Measurements from ENCODE around the gene ZNF562. TPM values are rescaled to one million over a fixed set of nuclear protein-coding genes. Genes with fewer than 3 reads are reported as not detected.
A peak's percentile ranks its signal among the peaks of the same experiment; 100 is the strongest.

The ZNF562 gene
- total and polyA plus RNA-seq, 4 donors = 4.2 to 35.9 (median 20.1) TPM

- WGBS, 2 donors = 98 to 99% methylated on average over 5 of the region's 5 CpGs
- H3K36me3 ChIP-seq (ENCODE audit: control insufficient read depth in 1 of 2, insufficient read depth in 2 of 2, low read length in 1 of 2) = peaks cover 4 to 12% of the 10 kb centered on the region in 2 donors
- H3K27me3 ChIP-seq (ENCODE audit: control insufficient read depth in 1 of 2, insufficient read depth in 2 of 2, low read length in 1 of 2) = no peaks in the 10 kb centered on the region
- no peak for ATAC-seq (ENCODE audit: low FRiP score)
- H3K4me3 ChIP-seq (ENCODE audit: low read length in 2 of 2) = no peak overlapping the region
- intact Hi-C loops (cut with DNase I) = no loop called here
- no peak overlapping the region for H3K27ac ChIP-seq (ENCODE audit: low read depth in 1 of 2, low read length in 2 of 2)
- no peaks in the 10 kb centered on the region for H3K4me1 ChIP-seq (ENCODE audit: control insufficient read depth in 1 of 2, insufficient read depth in 2 of 2, low read length in 2 of 2)
- no peak for DNase-seq
- no peaks in the 10 kb centered on the region for H3K9me3 ChIP-seq (ENCODE audit: control insufficient read depth, low read length)
These were observed 38.9 kb downstream of the ZNF562 start for GRCh38 chr19:9636018-9636417.

GRCh38 chr19:9627856-9628255, 47.0 kb downstream of the ZNF562 start:
- Histone ChIP-seq H3K4me3 (ENCODE audit: low read length in 2 of 2) (no peak overlapping the region), H3K4me1 (ENCODE audit: control insufficient read depth in 1 of 2, insufficient read depth in 2 of 2, low read length in 2 of 2) (no peaks in the 10 kb centered on the region), H3K27ac (ENCODE audit: low read depth in 1 of 2, low read length in 2 of 2) (no peak overlapping the region), H3K36me3 (ENCODE audit: control insufficient read depth in 1 of 2, insufficient read depth in 2 of 2, low read length in 1 of 2) (peaks cover 0 to 3% of the 10 kb centered on the region in 2 donors), H3K9me3 (ENCODE audit: control insufficient read depth, low read length) (no peaks in the 10 kb centered on the region), H3K27me3 (ENCODE audit: control insufficient read depth in 1 of 2, insufficient read depth in 2 of 2, low read length in 1 of 2) (no peaks in the 10 kb centered on the region)
- ATAC-seq (ENCODE audit: low FRiP score) (no peak), DNase-seq (no peak)
- WGBS, 2 donors = 82 to 94% methylated on average over 2 of the region's 2 CpGs
- intact Hi-C loops (cut with DNase I) = loop anchor here in 1 of 2 donors (5.0 to 10.0 kb wide), 2 partner anchors 47 to 169 kb away; partner anchors contain the start of gene ZNF562

- intact Hi-C loops (cut with DNase I) = loop anchor here in 1 of 2 donors (10.0 kb wide), 1 partner anchor 52 kb away; the partner anchor contains the start of gene ZNF562
- H3K4me1 ChIP-seq (ENCODE audit: control insufficient read depth in 1 of 2, insufficient read depth in 2 of 2, low read length in 2 of 2) = no peaks in the 10 kb centered on the region
- 4 to 13% methylated on average over 2 of the region's 2 CpGs for WGBS, 2 donors
- DNase-seq (no peak), ATAC-seq (ENCODE audit: low FRiP score) (no peak)
- no peak overlapping the region for H3K4me3 ChIP-seq (ENCODE audit: low read length in 2 of 2)
- no peaks in the 10 kb centered on the region for H3K27me3 ChIP-seq (ENCODE audit: control insufficient read depth in 1 of 2, insufficient read depth in 2 of 2, low read length in 1 of 2)
- no peak overlapping the region for H3K27ac ChIP-seq (ENCODE audit: low read depth in 1 of 2, low read length in 2 of 2)
- peaks cover 0 to under 1% of the 10 kb centered on the region in 2 donors for H3K36me3 ChIP-seq (ENCODE audit: control insufficient read depth in 1 of 2, insufficient read depth in 2 of 2, low read length in 1 of 2)
- no peaks in the 10 kb centered on the region for H3K9me3 ChIP-seq (ENCODE audit: control insufficient read depth, low read length)
These were observed 52.4 kb downstream of the ZNF562 start for GRCh38 chr19:9622531-9622930.

- no peaks in the 10 kb centered on the region for H3K4me1 ChIP-seq (ENCODE audit: control insufficient read depth in 1 of 2, insufficient read depth in 2 of 2, low read length in 2 of 2)
- no peaks in the 10 kb centered on the region for H3K9me3 ChIP-seq (ENCODE audit: control insufficient read depth, low read length)
- DNase-seq = peak; percentile 93 to 95
- H3K27me3 ChIP-seq (ENCODE audit: control insufficient read depth in 1 of 2, insufficient read depth in 2 of 2, low read length in 1 of 2) = no peaks in the 10 kb centered on the region
- intact Hi-C loops (cut with DNase I) = loop anchor here (2.0 to 10.0 kb wide), 3 partner anchors 37 to 53 kb away; partner anchors contain the start of genes ZNF562 (in 2 of the 2) and ZNF121 (in 1 of the 2)
- peak; percentile 95 for ATAC-seq (ENCODE audit: low FRiP score)
- H3K27ac ChIP-seq (ENCODE audit: low read depth in 1 of 2, low read length in 2 of 2) = peak within 1 kb of the TSS; percentile 24 to 45
- peaks cover 1 to 5% of the 10 kb centered on the region in 2 donors for H3K36me3 ChIP-seq (ENCODE audit: control insufficient read depth in 1 of 2, insufficient read depth in 2 of 2, low read length in 1 of 2)
- WGBS, 2 donors = 0 to 1% methylated on average over 33 of the region's 33 CpGs
- H3K4me3 ChIP-seq (ENCODE audit: low read length in 2 of 2) = peak within 1 kb of the TSS; percentile 12 to 48
These were observed 53.5 kb downstream of the ZNF562 start, which contains the start of gene ZNF561 for GRCh38 chr19:9621156-9622037. Gene ZNF561 (minus strand): TSS chr19:9621232. CDS start chr19:9619456, 1,776 bp downstream.

GRCh38 chr19:9620842-9621155, 54.1 kb downstream of the ZNF562 start:
- Histone ChIP-seq H3K4me1 (ENCODE audit: control insufficient read depth in 1 of 2, insufficient read depth in 2 of 2, low read length in 2 of 2) (no peaks in the 10 kb centered on the region), H3K27me3 (ENCODE audit: control insufficient read depth in 1 of 2, insufficient read depth in 2 of 2, low read length in 1 of 2) (no peaks in the 10 kb centered on the region), H3K36me3 (ENCODE audit: control insufficient read depth in 1 of 2, insufficient read depth in 2 of 2, low read length in 1 of 2) (peaks cover 4 to 7% of the 10 kb centered on the region in 2 donors), H3K27ac (ENCODE audit: low read depth in 1 of 2, low read length in 2 of 2) (peak overlapping the region in 1 of 2 donors; percentile 45), H3K9me3 (ENCODE audit: control insufficient read depth, low read length) (no peaks in the 10 kb centered on the region), H3K4me3 (ENCODE audit: low read length in 2 of 2) (peak overlapping the region; percentile 12 to 48)
- intact Hi-C loops (cut with DNase I) = loop anchor here (2.0 to 10.0 kb wide), 3 partner anchors 36 to 54 kb away; partner anchors contain the start of genes ZNF562 (in 2 of the 2) and ZNF121 (in 1 of the 2)
- no peak for DNase-seq
- 0% methylated on average over 16 of the region's 16 CpGs for WGBS, 2 donors
- no peak for ATAC-seq (ENCODE audit: low FRiP score)

- DNase-seq (no peak), ATAC-seq (ENCODE audit: low FRiP score) (no peak)
- intact Hi-C loops (cut with DNase I) = no loop called here
- Histone ChIP-seq H3K27ac (ENCODE audit: low read depth in 1 of 2, low read length in 2 of 2) (no peak overlapping the region), H3K4me1 (ENCODE audit: control insufficient read depth in 1 of 2, insufficient read depth in 2 of 2, low read length in 2 of 2) (no peaks in the 10 kb centered on the region), H3K27me3 (ENCODE audit: control insufficient read depth in 1 of 2, insufficient read depth in 2 of 2, low read length in 1 of 2) (no peaks in the 10 kb centered on the region), H3K9me3 (ENCODE audit: control insufficient read depth, low read length) (peaks cover 13% of the 10 kb centered on the region), H3K36me3 (ENCODE audit: control insufficient read depth in 1 of 2, insufficient read depth in 2 of 2, low read length in 1 of 2) (peaks cover 25 to 33% of the 10 kb centered on the region in 2 donors), H3K4me3 (ENCODE audit: low read length in 2 of 2) (no peak overlapping the region)
These were observed 59.1 kb downstream of the ZNF562 start for GRCh38 chr19:9615844-9616243.

- intact Hi-C loops (cut with DNase I) = no loop called here
- ATAC-seq (ENCODE audit: low FRiP score) (no peak), DNase-seq (no peak)
- no peaks in the 10 kb centered on the region for H3K27me3 ChIP-seq (ENCODE audit: control insufficient read depth in 1 of 2, insufficient read depth in 2 of 2, low read length in 1 of 2)
- peaks cover 23% of the 10 kb centered on the region for H3K9me3 ChIP-seq (ENCODE audit: control insufficient read depth, low read length)
- H3K4me1 ChIP-seq (ENCODE audit: control insufficient read depth in 1 of 2, insufficient read depth in 2 of 2, low read length in 2 of 2) = no peaks in the 10 kb centered on the region
- no peak overlapping the region for H3K27ac ChIP-seq (ENCODE audit: low read depth in 1 of 2, low read length in 2 of 2)
- H3K4me3 ChIP-seq (ENCODE audit: low read length in 2 of 2) = peak overlapping the region in 1 of 2 donors; percentile 8
- peaks cover 19 to 38% of the 10 kb centered on the region in 2 donors for H3K36me3 ChIP-seq (ENCODE audit: control insufficient read depth in 1 of 2, insufficient read depth in 2 of 2, low read length in 1 of 2)
- WGBS, 2 donors = 94 to 95% methylated on average over 2 of the region's 2 CpGs
These were observed 64.3 kb downstream of the ZNF562 start for GRCh38 chr19:9610484-9611113.

- DNase-seq (no peak), ATAC-seq (ENCODE audit: low FRiP score) (no peak)
- peaks cover 25% of the 10 kb centered on the region for H3K9me3 ChIP-seq (ENCODE audit: control insufficient read depth, low read length)
- H3K27me3 ChIP-seq (ENCODE audit: control insufficient read depth in 1 of 2, insufficient read depth in 2 of 2, low read length in 1 of 2) = no peaks in the 10 kb centered on the region
- 98% methylated on average over 5 of the region's 5 CpGs for WGBS, 2 donors
- H3K4me3 ChIP-seq (ENCODE audit: low read length in 2 of 2) = no peak overlapping the region
- intact Hi-C loops (cut with DNase I) = no loop called here
- H3K4me1 ChIP-seq (ENCODE audit: control insufficient read depth in 1 of 2, insufficient read depth in 2 of 2, low read length in 2 of 2) = no peaks in the 10 kb centered on the region
- H3K27ac ChIP-seq (ENCODE audit: low read depth in 1 of 2, low read length in 2 of 2) = no peak overlapping the region
- peaks cover 19 to 34% of the 10 kb centered on the region in 2 donors for H3K36me3 ChIP-seq (ENCODE audit: control insufficient read depth in 1 of 2, insufficient read depth in 2 of 2, low read length in 1 of 2)
These were observed 66.0 kb downstream of the ZNF562 start for GRCh38 chr19:9608912-9609311.
